Activated CD4-positive, CD25-positive, alpha-beta regulatory T cell treated with anti-CD3 and anti-CD28 coated beads, Interleukin-2, amount 50 U/mL, for 16 hours (primary cell): ENCODE results near the gene SLC38A8.

Experiments used
- DNase-seq: peaks from one replicate; pipeline ENCODE4 v3.0.0-alpha.2; 2020; ENCODE audit warnings: low read depth, low spot score

The SLC38A8 gene

GRCh38 chr16:83969771-83970429 lies 72.7 kb downstream of the SLC38A8 start:
- no peak for DNase-seq

GRCh38 chr16:83968891-83969649 lies 73.5 kb downstream of the SLC38A8 start:
- DNase-seq = no peak

GRCh38 chr16:83968306-83968851 lies 74.2 kb downstream of the SLC38A8 start:
- no peak for DNase-seq

GRCh38 chr16:83967838-83968305 lies 74.7 kb downstream of the SLC38A8 start, which contains the start of gene NECAB2:
TSS of gene NECAB2 (plus strand) at chr16:83968244. CDS start at chr16:83968649, 405 bp downstream.
- DNase-seq = no peak

GRCh38 chr16:83967091-83967490 lies 75.5 kb downstream of the SLC38A8 start:
- DNase-seq = no peak

- no peak for DNase-seq
These were observed 76.4 kb downstream of the SLC38A8 start for GRCh38 chr16:83966153-83966696.

GRCh38 chr16:83965444-83966152 lies 77.0 kb downstream of the SLC38A8 start:
- DNase-seq = no peak

- no peak for DNase-seq
These were observed 77.7 kb downstream of the SLC38A8 start for GRCh38 chr16:83964684-83965443.

- no peak for DNase-seq
These were observed 79.1 kb downstream of the SLC38A8 start for GRCh38 chr16:83963277-83964119.

GRCh38 chr16:83961591-83961990 lies 81.0 kb downstream of the SLC38A8 start:
- no peak for DNase-seq

GRCh38 chr16:83960521-83961249 lies 81.9 kb downstream of the SLC38A8 start:
- DNase-seq = no peak
